Endometrium (tissue), 2 donors: ENCODE results near the gene LETM1.

Source experiments
- FAIRE-seq: peaks from 2 replicates; lab custom pipeline; 2012; peaks lifted over from hg19 to GRCh38; lab: Jason Lieb, UNC
- donor health status: control.
- donor health status: control.

The LETM1 gene

GRCh38 chr4:1794809-1795298, 61.1 kb downstream of the LETM1 start:
- no peak for FAIRE-seq

DNA sequence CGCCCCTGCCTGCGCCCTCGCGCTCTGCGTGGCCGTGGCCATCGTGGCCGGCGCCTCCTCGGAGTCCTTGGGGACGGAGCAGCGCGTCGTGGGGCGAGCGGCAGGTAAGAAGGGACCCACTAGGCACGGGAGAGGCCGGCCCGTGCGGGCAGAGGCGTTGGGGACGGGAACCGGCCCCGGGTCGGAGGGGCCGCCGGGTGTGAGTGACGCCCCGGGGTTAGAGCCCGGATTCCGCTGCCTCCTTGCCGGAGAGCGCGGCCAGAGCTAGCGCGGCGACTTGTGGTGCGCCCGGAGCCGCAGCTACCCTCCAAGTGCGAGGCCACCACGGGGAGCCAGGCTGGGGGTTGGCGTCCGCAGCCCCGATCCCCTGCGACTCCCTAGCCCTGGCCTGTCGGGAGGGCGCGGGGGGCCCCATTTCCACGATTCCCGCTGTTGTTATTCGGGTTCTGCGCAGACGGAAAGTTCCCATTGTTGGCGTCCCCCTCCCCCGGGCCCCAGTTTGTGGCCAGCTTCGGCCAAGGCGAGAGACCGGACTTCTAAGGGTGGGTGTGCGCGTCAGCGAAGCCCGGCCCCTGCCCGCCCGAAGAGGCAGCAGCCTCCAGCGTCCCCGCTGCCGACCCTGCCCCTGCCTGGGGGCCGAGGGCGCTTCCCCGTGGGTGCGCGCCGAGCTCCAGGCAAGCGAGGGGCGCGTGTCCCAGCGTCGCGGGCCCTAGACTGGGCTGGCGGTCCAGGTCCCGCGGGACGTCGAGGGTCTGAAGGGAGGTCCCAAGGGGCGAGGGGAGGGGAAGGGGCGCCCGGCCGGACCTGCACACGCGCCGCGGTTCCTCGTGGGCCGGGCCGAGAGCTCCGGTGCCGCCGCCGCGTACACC, 61.8 kb downstream of the LETM1 start:
- no peak for FAIRE-seq

DNA sequence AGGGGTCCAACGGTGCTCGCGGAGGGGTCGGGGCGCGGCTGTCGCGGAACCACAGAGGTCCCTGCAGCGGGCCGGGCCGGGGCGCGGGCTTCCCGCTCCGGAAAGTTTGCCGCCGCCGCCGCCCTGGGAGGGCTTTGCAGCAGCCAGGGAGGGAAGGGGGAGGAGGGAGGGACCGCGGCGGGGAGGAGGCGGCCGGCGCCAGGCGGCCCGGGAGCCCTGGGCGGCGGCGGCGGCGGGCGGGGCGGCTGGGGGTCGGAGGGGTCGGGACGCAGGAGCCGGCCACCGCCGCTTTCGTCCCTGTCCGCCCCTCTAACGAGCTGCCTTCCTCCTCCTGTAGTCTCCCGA, 62.5 kb downstream of the LETM1 start:
- FAIRE-seq, result no peak

- FAIRE-seq, result no peak
These were observed 63.0 kb downstream of the LETM1 start, which contains the start of gene FGFR3 for GRCh38 chr4:1792832-1793495. Gene FGFR3 (plus strand): TSS chr4:1793293. CDS start chr4:1793935, 642 bp downstream.

DNA sequence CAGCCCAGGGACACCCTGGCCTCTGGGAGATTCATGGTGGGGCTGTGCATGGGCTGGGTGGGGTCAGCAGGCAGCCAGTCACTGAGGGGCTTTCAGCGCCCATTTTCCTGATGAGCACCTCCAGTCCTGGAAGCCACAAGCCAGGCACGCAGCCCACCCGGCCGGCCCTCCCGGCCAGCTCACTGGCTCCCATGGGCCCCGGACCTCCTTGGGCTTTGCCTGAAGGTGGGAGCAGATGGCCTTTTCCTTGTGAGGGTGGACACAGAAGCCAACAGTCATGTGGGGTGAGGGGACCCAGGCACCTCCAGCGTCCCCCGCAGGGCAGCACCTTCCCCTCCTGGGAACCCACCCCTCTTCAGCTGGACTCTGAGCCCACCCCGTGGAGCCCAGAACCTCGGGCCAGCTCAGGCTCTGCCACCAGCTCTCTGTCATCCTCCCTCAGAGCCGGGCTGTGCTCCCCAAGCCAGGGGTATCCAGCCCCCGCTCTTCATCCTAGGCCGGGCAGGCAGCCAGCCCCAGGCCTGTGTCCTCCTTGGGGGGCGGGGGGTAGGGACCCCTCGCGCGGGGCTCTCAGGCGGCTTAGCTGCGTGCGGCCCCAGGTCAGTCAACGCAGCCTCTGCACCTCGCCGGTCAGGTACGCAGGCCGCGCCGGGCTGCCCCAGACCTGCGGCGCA, 63.7 kb downstream of the LETM1 start:
- FAIRE-seq, result no peak

- no peak for FAIRE-seq
These were observed 66.0 kb downstream of the LETM1 start for GRCh38 chr4:1790005-1790404.

GRCh38 chr4:1789552-1789951, 66.4 kb downstream of the LETM1 start:
- FAIRE-seq, result no peak

- no peak for FAIRE-seq
These were observed 67.5 kb downstream of the LETM1 start for GRCh38 chr4:1788254-1788973.

DNA sequence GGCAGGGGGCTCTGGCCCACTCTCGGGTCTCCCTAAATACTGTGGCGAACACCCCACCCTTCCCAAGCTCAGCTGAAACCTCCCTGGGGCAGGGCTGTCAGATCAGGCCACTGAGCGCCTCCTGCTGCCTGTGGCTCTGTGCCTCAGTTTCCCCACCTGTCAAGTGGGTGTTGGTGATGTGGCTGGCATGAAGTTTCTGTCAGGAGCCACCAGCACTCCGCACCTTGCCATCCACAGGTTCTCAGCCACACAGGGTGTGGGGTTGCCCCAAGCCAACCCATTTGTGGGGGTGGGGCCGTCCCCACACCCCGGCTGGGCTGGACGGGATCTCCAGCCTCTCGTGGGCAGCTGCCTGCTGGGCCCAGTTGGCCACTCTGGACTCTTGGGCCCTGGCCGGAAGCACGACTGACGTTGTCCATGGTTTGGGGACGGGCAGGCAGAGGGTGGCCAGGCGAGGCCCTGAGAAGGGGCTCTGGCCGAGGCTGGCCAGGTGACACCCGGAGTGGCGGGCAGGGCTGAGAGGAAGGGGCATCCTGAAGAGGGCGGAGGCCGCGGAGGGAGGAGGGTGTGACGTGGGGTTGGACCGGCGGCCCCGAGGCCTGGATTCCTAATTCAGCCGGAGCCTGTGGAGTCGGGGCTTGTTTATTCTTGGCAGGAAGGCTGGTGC, 68.4 kb downstream of the LETM1 start:
- FAIRE-seq, result no peak

GRCh38 chr4:1786544-1787362, 69.2 kb downstream of the LETM1 start:
- no peak for FAIRE-seq

DNA sequence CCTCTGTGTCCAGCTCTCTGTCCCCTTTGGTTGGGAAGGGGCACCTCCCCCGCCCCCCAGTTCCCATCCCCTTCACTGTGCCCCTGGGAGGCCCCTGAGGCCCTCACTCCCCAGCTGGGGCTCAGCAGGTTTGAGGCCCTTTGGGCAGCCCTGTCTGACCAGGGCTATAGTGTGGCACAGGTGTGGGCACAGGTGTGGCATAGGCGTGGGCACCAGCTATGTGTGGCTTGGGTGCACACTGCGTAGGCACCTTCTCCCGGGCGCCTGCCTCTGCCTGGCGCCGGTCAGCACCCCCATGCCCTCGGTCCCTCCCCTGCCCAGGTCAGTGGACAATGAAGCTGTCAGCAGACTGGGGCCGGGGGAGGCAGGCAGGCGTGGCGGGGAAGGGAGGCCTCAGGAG, 70.4 kb downstream of the LETM1 start:
- FAIRE-seq, result no peak

GRCh38 chr4:1784789-1785591, 71.0 kb downstream of the LETM1 start:
- FAIRE-seq, result no peak

- no peak for FAIRE-seq
These were observed 71.6 kb downstream of the LETM1 start for GRCh38 chr4:1784395-1784788.

GRCh38 chr4:1783970-1784369, 72.0 kb downstream of the LETM1 start:
- no peak for FAIRE-seq

- no peak for FAIRE-seq
These were observed 72.9 kb downstream of the LETM1 start for GRCh38 chr4:1783015-1783414.

GRCh38 chr4:1780435-1780834, 75.5 kb downstream of the LETM1 start:
- FAIRE-seq, result no peak

DNA sequence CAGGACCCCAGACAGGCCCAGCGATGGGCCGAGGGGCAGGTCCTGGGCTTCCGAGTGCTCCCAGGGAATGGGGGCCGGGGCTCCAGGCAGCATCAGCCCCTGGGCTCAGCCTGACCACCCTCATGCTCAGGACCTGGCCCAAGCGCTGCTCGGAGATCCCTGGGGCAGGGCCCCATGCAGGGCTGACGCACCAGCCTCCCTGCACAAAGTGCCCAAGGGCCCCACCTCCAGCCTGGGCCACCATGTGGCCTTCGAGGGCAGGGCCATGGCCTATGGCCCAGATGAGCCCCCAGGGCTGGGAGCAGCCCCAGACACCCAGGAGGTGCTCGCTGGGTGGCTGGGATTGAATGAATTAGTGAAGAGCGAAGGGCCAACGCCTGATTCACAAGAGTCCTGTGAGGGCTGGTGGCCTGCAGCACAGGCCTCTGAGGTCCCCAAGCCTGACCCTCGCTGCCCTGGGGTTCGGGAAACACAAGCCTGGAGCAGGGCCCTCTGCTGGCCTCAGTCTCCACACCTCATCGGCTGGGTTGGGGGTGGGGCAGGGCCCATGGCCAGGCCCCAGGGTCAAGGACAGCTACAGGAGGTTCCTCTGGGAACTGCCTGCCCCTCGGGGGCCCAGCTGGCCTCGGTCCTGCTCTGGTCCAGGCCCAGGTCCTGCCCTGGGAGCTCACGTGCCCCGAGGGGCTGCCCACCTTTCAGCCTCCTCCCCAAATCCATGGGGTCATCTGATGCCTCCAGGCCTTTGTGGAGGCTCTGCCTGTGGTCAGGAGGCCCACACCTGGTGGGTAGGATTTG, 76.2 kb downstream of the LETM1 start:
- FAIRE-seq, result no peak

DNA sequence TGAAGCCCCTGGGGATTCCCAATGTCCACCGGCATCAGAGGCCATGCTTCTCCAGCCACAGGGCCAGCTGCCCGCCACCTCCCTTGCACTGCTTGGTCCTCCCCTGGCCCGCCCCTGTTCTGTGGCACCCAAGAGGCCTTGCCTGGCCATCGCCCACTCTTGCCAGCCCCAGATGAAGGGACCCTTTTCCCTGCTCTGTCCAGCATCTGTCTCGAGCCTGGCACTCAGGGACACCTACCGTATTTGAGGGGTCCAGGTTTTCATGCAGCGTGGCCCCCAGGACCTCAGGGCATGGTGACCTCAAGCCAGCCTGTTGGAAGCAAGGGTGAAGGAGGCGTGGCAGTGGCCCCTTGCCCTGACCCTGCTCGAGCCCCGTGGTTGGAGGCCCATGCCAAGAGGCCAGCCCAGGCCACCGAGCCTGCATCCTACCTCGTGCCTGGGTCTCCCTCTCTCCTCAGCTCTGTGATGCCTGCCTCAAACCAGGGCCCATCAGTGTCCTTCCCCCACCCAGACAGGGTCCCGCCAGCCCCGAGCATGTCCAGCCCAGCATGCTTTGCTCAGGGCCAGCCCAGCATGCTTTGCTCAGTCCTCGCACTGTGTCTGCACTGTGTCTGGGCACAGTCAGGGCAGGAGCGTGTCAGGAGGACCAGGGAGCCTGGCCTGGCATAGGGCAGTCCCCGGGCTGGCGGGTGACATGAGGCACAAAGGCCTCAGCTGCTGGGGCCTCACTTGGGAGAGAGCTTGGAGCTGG, 77.1 kb downstream of the LETM1 start:
- no peak for FAIRE-seq
